Fibroblast of upper back skin (primary cell): ENCODE results near the gene MTFR1L.

Experiments
- DNase-seq: peaks from one replicate; pipeline ENCODE4 v3.0.0-alpha.2; 2013

Gene MTFR1L

DNA sequence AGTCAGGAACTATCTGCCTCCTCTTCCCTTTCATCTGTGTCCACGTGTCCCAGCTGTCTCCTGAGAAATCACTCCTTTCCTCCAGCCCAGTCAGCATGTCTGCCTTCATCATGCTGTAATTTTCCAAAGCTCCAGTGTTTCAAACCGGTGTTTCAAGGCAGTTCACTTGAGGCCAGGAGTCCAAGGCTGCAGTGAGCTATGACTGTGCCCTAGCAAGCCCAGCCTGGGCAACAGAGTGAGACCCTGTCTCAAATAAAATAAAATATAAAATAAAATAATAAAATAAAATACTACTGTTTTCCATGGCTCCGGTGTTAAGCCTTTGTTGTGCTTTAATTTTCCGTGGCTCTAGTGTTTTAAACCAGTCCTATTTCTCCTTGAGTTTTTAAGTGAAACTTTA lies 27.6 kb upstream of the MTFR1L start:
- DNase-seq, result no peak

- DNase-seq, result no peak
These were observed 26.1 kb upstream of the MTFR1L start for GRCh38 chr1:25793585-25794170.

GRCh38 chr1:25794325-25794724 lies 25.4 kb upstream of the MTFR1L start:
- no peak for DNase-seq

DNA sequence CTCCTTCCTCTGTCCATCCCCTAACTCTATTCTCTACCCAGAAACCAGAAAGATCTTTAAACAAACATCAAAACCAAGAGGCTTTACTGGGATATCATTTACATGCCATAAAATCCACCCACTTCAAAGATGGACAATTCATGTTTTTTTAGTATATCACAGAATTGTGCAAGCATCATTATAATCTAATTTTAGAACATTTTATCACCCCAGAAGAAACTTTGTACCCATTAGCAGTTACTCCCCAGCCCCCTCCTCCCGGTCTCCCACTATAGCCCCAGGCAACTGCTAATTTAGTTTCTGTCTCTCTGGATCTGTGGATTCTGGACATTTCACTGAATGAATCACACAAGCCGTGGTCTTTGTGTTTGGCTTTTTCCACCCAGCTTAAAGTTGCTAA lies 24.5 kb upstream of the MTFR1L start:
- DNase-seq, result peak; percentile 27

GRCh38 chr1:25795946-25796810 lies 23.6 kb upstream of the MTFR1L start:
- no peak for DNase-seq

DNA sequence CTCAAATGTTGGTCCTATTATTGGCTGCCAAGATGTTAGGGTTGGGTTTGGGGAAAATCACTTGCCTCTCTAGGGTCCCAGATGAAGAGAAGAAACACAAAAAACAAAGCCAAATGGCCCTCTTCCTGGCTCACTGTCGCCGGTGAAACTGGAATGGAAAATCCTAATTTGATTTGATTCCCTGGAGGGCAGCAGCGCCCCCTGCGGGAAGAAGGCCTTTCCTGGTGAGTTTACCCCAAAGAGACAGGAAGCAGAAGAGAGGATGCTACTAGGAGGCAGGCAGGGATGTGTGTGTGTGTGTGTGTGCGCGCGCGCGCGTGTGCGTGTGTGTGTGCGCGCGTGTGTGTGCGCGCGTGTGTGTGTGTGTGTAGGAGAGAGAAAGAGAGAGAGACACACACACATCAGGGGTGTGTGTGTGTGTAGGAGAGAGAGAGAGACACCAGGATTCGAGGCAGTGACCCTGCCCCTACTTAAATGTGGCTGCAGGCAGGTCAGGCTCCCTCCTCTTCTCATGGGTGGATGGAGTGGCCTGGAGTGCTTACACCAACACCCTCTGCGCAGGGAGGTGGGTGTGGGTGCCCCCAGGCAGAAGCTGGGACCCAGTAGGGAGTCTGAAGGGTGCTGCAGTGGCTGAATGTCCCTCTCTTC lies 22.8 kb upstream of the MTFR1L start:
- DNase-seq, result peak; percentile 76

DNA sequence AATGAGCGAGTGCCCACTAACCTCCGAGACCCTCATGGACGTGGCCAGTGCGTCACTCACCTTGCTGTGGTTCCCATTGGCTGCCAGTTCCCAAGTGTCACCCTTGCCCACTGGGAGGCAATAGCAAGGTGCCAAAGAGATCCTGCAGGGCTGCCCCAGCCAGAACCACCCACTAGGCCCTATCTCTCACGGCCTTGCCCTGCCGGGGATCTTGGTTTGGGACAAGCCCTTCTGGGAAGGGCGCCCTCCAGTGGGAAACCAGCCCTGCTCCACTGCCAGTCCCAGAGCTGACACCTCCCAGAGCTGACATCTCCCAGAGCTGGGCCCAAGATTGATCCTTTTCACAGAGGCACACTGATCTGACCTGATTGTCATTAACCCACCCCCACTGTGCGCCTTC lies 21.8 kb upstream of the MTFR1L start:
- DNase-seq, result peak; percentile 29

- DNase-seq, result no peak
These were observed 20.9 kb upstream of the MTFR1L start for GRCh38 chr1:25798666-25799351.

DNA sequence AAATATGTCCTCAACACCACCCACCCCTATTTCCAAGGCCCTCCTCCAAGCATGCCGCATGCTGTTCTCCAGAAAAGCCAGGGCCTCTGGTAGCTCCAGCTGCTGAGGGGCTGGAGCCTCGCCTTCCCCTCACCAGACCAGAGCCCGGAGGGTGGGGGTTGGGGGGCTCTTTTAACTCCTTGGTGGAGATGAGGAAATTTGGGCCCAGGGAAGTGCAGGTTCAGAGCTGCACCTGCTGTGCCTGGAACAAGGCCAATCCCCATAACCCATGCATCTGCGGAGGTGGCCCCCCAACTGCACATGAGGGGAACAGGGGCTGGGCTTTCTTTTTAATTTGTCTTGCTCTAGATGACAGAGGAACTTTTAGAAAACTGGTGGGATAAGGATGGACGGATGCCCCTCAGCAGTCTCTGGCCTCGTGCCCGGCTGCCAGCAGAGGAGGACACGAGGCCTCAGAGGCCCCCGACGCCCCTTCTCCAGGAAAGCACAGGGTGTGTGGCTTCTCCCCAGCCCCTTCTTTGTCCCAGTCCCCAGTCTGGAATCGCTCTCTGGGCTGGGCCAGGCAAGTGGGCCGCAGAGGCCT lies 20.3 kb upstream of the MTFR1L start:
- no peak for DNase-seq

DNA sequence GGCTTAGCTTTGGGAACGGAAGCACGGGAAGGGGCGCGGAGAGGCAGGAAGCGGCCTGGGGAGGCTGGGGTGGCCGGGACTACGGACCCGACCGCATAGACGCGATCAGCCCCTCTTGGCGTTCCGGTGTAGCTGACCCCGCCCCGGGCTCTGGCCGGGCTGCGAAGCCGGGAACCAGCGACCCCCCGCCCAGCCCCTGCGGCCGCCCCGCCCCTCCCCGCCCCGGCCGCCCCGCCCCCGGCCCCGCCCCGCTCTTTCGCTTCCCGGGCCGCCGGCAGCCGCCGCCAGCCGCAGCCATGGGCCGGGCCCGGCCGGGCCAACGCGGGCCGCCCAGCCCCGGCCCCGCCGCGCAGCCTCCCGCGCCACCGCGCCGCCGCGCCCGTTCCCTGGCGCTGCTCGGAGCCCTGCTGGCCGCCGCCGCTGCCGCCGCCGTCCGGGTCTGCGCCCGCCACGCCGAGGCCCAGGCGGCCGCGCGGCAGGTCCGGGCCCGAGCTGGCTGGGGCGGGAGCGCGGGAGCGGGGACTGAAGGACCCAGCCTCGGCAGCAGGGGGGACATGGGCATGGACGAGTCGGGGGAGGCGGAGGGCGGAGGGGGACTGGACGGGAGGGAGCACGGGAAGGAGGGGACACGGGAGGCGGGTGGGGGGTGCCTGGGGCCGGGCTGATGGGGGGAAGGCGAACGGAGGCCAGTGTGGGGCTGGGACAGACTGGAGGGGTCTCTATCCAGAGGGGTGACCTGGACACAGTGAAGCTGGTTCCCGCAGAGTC lies 19.6 kb upstream of the MTFR1L start, which contains the start of gene SELENON:
Gene SELENON (plus strand): TSS at position 259 of the 768 bp plus-strand sequence. CDS start 38 bp downstream, at position 297.
- DNase-seq, result peak; percentile 46

- DNase-seq, result no peak
These were observed 18.9 kb upstream of the MTFR1L start for GRCh38 chr1:25800703-25801377.

DNA sequence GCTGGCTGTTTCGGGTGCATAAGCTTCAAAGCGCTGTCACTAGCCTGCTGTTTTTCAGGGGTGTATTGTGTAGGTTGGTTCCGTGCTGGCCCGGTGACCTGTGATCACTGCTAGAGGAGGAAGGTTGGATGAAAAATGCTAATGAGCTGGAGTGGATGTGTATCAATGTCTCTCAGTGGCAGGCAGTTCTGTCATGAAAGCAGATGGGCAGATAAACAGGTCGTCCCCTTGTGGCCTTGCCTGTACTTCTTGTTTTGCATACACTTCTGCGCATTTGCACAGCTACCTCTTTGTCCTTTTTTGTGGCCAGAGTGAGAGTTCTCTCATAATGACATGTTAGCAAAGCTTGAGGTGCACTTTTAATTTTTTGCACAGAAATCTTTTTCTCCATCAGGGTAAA lies 16.8 kb upstream of the MTFR1L start:
- DNase-seq, result no peak

- DNase-seq, result no peak
These were observed 16.4 kb upstream of the MTFR1L start for GRCh38 chr1:25803368-25803767.

- no peak for DNase-seq
These were observed 15.3 kb upstream of the MTFR1L start for GRCh38 chr1:25804244-25804963.

DNA sequence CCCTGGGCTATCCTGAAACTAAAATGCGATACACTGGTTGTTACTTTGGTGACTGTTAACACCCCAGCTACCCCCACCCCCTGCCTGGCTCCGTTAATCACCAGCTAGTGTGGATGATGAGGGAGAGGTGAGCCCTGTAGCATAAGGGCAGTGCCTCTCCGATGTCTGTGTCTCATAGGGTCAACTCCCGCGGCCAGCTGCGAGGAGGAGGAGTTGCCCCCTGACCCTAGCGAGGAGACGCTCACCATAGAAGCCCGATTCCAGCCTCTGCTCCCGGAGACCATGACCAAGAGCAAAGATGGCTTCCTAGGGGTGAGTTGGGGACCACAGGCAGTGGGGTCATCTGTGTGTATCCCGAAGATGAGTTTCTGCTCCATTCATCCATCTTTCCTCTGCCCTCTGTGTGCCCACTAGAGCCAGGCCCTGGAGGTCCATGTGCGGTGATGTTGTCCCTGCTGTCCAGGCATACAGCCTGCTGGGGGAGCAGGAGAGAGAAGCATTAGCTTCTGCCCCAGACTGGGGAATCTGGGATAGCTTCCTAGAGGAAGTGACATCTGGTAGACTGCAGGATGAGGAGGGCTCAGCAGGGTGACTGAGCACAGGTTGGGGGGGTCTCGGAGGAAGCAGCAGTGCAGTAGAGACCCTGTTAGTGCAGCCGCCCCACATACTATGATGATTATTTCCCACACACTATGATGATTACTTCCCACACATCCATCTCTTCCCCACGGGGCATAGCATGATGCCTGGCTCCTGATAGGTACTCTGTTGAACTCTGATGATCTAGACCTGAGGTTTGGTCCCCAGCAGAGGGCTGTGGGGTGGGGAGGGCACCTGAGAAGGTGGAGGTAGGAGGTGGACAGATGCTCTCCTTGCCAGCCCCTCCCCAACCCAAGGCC lies 14.5 kb upstream of the MTFR1L start:
- DNase-seq, result no peak

GRCh38 chr1:25805863-25806225 lies 13.9 kb upstream of the MTFR1L start:
- peak; percentile 33 for DNase-seq

DNA sequence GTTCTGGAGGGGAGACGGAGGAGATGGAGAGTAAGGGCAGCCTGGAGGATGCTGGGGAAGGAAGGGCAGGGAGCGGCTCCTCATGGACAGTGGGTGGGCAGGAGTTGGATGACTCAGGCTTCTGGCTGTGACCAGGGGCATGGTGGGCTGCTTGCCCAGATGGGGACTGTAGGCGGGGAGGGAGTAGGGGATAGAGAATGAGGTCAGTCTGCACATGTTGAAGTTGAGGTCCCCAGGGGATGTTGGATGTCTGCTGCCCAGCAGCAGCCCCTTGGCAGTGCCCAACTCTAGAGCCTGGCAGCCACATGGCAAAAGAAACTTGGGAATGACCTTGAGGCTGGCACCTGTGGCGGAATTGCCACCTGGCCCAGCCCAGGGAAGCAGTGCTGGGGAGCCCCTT lies 13.3 kb upstream of the MTFR1L start:
- peak; percentile 50 for DNase-seq

- no peak for DNase-seq
These were observed 12.0 kb upstream of the MTFR1L start for GRCh38 chr1:25807480-25808390.
